Measurements from ENCODE around the gene MPDZ.

MPDZ gene

DNA sequence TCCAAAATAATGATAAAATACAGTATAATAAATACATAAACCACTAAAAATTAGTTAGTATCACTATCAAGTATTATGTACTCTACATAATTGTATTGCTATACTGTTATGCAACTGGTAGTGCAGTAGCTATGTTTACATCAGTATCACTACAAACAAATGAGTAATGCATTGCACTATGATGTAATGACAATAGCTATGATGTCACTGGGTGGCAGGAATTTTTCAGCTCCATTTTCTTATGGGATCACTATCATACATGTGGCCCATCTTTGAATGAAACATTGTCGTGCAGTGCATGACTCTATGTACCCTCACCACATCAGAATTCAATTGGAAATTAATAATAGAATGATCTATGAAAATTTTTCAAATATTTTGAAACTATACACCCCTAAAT, 201.3 kb downstream of the MPDZ start:
- no peak for DNase-seq

DNA sequence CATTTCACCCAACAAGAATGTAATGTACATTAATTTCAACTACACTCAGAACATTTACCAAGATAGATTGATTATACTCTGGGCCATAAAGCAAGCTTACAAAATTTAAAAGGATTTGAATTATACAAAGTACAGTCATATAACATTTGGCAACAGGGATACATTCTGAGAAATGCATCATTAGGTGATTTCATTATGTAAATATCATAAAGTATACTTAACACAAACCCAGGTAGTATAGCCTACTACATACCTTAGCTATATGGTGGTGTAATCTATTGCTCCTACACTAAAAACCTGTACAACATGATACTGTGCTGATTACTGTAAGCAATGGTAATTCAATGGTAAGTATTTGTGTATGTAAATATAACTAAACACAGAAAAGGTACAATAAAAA, 202.9 kb downstream of the MPDZ start:
- no peak for DNase-seq

DNA sequence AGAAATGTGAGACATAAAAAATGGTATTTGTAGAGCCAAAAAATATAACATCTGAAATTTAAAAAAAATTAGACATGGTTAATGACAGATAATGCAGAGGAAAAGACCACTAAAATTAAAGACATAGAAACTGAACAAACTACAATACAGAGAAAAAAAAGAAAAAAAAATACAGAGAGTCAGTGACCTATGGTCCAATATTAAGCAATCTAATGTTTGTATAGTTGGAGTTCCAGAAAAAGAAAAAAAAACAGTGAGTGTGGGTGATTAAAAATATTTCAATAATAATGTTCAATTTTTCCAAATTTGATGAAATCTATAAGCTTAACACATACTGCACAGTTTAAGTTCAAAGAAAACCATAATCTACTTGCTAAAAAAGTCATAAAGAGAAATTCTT, 207.6 kb downstream of the MPDZ start:
- DNase-seq: no peak

DNA sequence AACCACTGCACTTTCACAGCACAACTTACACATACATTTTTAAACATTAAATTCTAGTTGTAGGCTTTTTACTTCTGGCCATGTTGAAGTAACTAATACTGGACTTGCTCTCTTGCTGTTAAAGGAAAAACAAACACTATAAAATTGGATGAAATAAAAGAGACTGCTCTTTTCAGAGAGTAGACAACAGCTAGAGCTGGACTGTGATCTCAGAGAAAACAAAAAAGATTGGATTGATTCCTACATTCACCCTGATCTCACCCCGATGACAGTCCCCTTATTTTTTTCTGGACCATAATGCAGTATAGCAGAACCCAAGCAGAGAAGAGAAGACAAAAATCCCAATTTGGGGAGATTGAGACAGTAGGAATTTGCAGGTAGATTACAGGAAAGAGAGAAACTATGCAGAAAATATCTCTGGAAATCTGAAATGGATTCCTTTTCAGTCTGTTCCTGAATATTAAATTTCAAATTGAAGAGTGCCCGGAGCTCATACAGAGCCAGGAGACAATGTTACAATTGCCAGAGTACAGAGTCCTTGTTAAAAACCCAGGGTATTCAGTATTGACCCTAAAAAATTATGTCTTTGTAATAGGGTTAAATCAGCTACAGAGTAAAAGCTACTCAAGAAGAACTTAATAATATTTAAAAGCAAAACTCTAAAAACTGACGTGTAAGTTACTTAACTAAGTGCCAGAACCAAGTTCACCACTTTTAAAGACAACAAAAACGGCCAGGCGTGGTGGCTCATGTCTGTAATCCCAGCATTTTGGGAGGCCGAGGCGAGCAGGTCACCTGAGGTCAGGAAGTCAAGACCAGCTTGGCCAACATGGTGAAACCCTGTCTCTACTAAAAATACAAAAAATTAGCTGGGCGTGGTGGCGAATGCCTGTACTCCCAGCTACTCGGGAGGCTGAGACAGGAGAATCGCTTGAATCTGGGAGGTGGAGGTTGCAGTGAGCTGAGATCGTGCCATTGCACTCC, 208.6 kb downstream of the MPDZ start:
- DNase-seq: no peak

DNA sequence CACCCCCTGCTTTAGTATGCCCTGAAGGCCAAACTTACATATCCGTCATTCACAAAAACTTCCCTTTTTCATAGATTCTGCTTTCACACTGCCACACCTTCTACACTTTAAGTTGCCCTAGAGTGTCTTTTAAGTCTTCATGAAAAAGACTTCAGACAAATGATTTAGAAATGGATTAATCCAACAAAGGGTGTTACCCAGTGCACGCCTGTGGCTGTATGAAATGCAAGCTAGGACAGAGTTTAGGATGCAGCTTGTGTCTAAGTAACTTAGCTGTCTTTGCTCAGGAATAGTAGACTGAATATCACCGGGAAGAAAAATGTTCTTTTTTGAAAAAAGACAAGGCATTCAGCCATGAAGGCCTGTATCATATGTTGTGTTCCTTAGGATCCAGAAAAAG, 210.0 kb downstream of the MPDZ start:
- DNase-seq: no peak

DNA sequence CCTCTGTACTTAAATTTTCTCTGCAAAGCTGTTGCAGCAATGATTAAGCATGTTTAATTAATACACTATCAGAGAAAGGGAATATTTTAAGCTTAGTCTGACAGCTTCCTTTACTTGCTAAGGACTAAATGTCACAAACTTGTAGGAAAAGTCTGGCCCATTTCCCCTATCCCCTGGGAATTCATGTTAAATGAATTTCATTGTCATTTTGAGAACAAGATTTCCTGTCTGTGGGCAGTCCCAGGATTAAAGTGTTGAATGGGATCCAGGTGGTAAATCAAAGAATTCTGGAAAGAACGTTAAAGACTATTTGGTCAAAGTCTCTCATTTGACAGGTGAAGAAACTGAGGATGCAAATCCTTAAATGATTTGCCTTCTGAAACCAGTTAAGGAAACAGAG, 214.8 kb downstream of the MPDZ start:
- no peak for DNase-seq

DNA sequence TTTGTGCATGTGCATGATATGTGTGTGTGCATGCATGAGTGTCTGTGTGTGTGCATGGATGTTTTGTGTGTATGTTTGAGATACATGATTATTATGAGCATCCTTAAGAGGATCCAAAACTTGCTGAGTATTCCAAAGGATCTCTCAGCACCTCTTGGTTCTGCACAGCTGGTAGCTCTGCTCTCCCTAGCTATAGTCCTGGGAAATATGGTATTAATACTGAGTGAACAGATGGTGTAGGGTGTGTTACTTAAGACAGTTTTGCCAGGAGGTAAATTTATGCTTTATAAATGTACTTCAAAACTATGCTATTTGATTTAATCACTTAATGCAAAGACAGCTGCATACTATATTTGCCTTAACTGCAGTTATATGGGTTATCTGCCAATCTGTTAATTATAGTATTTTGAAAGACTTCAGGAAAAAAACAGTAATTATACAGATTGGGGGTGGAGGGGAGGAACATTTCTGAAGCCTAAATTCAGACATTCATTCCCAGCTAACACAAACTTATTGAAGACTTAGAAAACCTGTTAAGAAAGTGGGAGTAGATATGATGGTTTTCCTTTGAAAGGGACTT, 215.5 kb downstream of the MPDZ start:
- DNase-seq: no peak

DNA sequence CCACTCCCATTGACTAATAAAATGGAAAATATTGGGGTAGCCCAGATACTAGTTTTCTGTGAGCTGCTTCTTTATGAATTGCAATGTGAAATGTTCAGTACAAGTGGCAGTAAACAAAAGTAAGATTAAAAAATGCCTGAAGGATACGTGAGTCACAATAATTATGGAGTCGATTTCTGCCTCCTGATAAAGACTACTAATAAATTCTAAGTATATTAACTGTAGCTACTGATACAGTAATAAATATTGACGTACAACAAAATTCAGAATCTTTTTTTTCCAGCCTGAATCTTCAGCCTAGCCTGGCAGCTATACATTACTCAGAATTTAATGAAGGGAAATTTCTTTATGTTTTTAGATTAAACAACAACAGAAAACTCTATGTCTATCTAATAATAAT, 218.1 kb downstream of the MPDZ start:
- no peak for DNase-seq

All from NCI-H510A (cell line).